Thyroid gland (tissue), 4 donors: ENCODE results near the gene ZNF423.

ENCODE experiments used
- POLR2A ChIP-seq, 2 donors: fragments of 450-650 bp; IDR thresholded peaks; one replicate each; pipeline ENCODE4 v1.6.1; 2017; ENCODE audit warnings: antibody characterized with exemption in 2 of 2, mild to moderate bottlenecking in 2 of 2, moderate library complexity in 1 of 2
- TF ChIP-seq, protein P1 (sequence below), 6 experiments: fragments of 200-600 bp in 3 of 6; fragments of 450-650 bp in 3 of 6; sonication (generic) in 3 of 6; IDR thresholded peaks; one replicate each; pipeline ENCODE4 v1.5.1; 2016 to 2019; ENCODE audit warnings: antibody characterized with exemption in 6 of 6, mild to moderate bottlenecking in 2 of 6, inconsistent platforms in 1 of 6, moderate library complexity in 1 of 6

GRCh38 chr16:49809561-49809960, 46.4 kb downstream of the ZNF423 start:
- TF ChIP-seq, protein P1, sequence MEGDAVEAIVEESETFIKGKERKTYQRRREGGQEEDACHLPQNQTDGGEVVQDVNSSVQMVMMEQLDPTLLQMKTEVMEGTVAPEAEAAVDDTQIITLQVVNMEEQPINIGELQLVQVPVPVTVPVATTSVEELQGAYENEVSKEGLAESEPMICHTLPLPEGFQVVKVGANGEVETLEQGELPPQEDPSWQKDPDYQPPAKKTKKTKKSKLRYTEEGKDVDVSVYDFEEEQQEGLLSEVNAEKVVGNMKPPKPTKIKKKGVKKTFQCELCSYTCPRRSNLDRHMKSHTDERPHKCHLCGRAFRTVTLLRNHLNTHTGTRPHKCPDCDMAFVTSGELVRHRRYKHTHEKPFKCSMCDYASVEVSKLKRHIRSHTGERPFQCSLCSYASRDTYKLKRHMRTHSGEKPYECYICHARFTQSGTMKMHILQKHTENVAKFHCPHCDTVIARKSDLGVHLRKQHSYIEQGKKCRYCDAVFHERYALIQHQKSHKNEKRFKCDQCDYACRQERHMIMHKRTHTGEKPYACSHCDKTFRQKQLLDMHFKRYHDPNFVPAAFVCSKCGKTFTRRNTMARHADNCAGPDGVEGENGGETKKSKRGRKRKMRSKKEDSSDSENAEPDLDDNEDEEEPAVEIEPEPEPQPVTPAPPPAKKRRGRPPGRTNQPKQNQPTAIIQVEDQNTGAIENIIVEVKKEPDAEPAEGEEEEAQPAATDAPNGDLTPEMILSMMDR (IDR thresholded peaks at IDR 0.05): no peak
- no peak for TF ChIP-seq POLR2A (IDR thresholded peaks at IDR 0.05)
